GM12878 (cell line): ENCODE results near the gene SLC35F3. TPM values are rescaled to one million over a fixed set of nuclear protein-coding genes. Genes with fewer than 3 reads are reported as not detected.

ENCODE experiments used
- RAD21 ChIP-seq: IDR thresholded peaks from 2 replicates; pipeline ENCODE4 v1.6.1; 2011; ENCODE audit warnings: mild to moderate bottlenecking, low read depth, low read length, moderate library complexity; ENCODE audit not compliant: insufficient read depth
- RUNX3 ChIP-seq: IDR thresholded peaks from 2 replicates; pipeline ENCODE4 v1.6.1; 2012; ENCODE audit warnings: low read length, inconsistent platforms
- polyA plus RNA-seq, 11 experiments: library from polyadenylated mRNA; depleted of rRNA in 4 of 11; unstranded in 6 of 11; stranded (reverse) in 5 of 11; fragments of >200 nt; fragmentation: Nextera tagmentation in 4 of 11; fragmentation: Illumina TruSeq in 1 of 11; extraction: Ambion mirVana in 4 of 11; extraction: Trizol in 1 of 11; gene quantifications; 1 replicate in 1 of 11; 2 replicates in 10 of 11; pipeline versions ENCODE4 v1.2.1 to v1.2.3, GENCODE V29; 2011 to 2016; ENCODE audit warnings: inconsistent platforms in 2 of 11, missing spikeins in 2 of 11, low read depth in 1 of 11
- total RNA-seq, 4 experiments: library from RNA; depleted of rRNA in 3 of 4; stranded (reverse); fragments of >200 nt in 3 of 4; fragmentation: Illumina TruSeq in 1 of 4; extraction: Trizol in 1 of 4; gene quantifications; 2 replicates each; pipeline versions ENCODE4 v1.2.1 to v1.2.3, GENCODE V29; 2013 to 2021
- TF ChIP-seq, protein P1 (sequence below): IDR thresholded peaks from 2 replicates; pipeline ENCODE4 v1.6.1; 2012; ENCODE audit warnings: mild to moderate bottlenecking, low read depth, low read length
- TF ChIP-seq, protein P2 (sequence below): IDR thresholded peaks from 2 replicates; pipeline ENCODE4 v1.6.1; 2011; ENCODE audit warnings: borderline replicate concordance, low read depth, mild to moderate bottlenecking, moderate library complexity, mixed read lengths, low read length; ENCODE audit not compliant: insufficient read depth; ENCODE audit errors: extremely low read length
- TF ChIP-seq, protein P3 (sequence below), 3 experiments: IDR thresholded peaks in 2 of 3; conservative IDR thresholded peaks in 1 of 3; 2 replicates each; pipeline ENCODE4 v1.5.1; 2011; ENCODE audit warnings: low read depth in 3 of 3, low read length in 3 of 3, mild to moderate bottlenecking in 3 of 3, control low read depth in 2 of 3, moderate library complexity in 2 of 3, inconsistent platforms in 1 of 3, mixed read lengths in 1 of 3; ENCODE audit not compliant: control insufficient read depth in 2 of 3, insufficient read depth in 1 of 3; ENCODE audit errors: extremely low read depth in 1 of 3

Gene SLC35F3
- total and polyA plus RNA-seq, 10 of the 15 experiments (the other 5 are each of a cell fraction or from before 2014, with no cell fraction given), result 1.0 to 8.6 (median 5.7) TPM

GRCh38 chr1:234222561-234223280, 318.2 kb downstream of the SLC35F3 start (continued):
- TF ChIP-seq, protein P1, sequence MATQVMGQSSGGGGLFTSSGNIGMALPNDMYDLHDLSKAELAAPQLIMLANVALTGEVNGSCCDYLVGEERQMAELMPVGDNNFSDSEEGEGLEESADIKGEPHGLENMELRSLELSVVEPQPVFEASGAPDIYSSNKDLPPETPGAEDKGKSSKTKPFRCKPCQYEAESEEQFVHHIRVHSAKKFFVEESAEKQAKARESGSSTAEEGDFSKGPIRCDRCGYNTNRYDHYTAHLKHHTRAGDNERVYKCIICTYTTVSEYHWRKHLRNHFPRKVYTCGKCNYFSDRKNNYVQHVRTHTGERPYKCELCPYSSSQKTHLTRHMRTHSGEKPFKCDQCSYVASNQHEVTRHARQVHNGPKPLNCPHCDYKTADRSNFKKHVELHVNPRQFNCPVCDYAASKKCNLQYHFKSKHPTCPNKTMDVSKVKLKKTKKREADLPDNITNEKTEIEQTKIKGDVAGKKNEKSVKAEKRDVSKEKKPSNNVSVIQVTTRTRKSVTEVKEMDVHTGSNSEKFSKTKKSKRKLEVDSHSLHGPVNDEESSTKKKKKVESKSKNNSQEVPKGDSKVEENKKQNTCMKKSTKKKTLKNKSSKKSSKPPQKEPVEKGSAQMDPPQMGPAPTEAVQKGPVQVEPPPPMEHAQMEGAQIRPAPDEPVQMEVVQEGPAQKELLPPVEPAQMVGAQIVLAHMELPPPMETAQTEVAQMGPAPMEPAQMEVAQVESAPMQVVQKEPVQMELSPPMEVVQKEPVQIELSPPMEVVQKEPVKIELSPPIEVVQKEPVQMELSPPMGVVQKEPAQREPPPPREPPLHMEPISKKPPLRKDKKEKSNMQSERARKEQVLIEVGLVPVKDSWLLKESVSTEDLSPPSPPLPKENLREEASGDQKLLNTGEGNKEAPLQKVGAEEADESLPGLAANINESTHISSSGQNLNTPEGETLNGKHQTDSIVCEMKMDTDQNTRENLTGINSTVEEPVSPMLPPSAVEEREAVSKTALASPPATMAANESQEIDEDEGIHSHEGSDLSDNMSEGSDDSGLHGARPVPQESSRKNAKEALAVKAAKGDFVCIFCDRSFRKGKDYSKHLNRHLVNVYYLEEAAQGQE, result no peak
- TF ChIP-seq RUNX3 (no peak), RAD21 (no peak)
- TF ChIP-seq, protein P2, sequence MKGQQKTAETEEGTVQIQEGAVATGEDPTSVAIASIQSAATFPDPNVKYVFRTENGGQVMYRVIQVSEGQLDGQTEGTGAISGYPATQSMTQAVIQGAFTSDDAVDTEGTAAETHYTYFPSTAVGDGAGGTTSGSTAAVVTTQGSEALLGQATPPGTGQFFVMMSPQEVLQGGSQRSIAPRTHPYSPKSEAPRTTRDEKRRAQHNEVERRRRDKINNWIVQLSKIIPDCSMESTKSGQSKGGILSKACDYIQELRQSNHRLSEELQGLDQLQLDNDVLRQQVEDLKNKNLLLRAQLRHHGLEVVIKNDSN, result no peak
- TF ChIP-seq, protein P3, sequence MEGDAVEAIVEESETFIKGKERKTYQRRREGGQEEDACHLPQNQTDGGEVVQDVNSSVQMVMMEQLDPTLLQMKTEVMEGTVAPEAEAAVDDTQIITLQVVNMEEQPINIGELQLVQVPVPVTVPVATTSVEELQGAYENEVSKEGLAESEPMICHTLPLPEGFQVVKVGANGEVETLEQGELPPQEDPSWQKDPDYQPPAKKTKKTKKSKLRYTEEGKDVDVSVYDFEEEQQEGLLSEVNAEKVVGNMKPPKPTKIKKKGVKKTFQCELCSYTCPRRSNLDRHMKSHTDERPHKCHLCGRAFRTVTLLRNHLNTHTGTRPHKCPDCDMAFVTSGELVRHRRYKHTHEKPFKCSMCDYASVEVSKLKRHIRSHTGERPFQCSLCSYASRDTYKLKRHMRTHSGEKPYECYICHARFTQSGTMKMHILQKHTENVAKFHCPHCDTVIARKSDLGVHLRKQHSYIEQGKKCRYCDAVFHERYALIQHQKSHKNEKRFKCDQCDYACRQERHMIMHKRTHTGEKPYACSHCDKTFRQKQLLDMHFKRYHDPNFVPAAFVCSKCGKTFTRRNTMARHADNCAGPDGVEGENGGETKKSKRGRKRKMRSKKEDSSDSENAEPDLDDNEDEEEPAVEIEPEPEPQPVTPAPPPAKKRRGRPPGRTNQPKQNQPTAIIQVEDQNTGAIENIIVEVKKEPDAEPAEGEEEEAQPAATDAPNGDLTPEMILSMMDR (IDR thresholded peaks at IDR 0.05 in 2 of 3, conservative IDR thresholded peaks at IDR 0.05 in 1 of 3; ENCODE audit: control insufficient read depth in 2 of 3, extremely low read depth in 1 of 3, insufficient read depth in 1 of 3, low read depth in 3 of 3, low read length in 3 of 3), result no peak
- TF ChIP-seq, all 136 proteins: peak for 0
